Muscle of leg (tissue), 16 donors: ENCODE results near the gene PCDH9. TPM values are rescaled to one million over a fixed set of nuclear protein-coding genes. Genes with fewer than 3 reads are reported as not detected.

Experiments
- DNase-seq: peaks from one replicate; pipeline ENCODE4 v3.0.0; 2013
- H3K27ac ChIP-seq: one replicate; pipeline ENCODE4 v1.5.1; 2013; ENCODE audit warnings: mild to moderate bottlenecking, low read length, control low read depth
- H3K27me3 ChIP-seq: one replicate; pipeline ENCODE4 v1.6.1; 2013; ENCODE audit warnings: low read length; ENCODE audit not compliant: control insufficient read depth, insufficient read depth
- H3K36me3 ChIP-seq: one replicate; pipeline ENCODE4 v1.6.1; 2013; ENCODE audit warnings: low read length; ENCODE audit not compliant: control insufficient read depth, insufficient read depth
- H3K4me1 ChIP-seq: one replicate; pipeline ENCODE4 v1.6.1; 2013; ENCODE audit warnings: low read length; ENCODE audit not compliant: control insufficient read depth, insufficient read depth
- H3K4me3 ChIP-seq: one replicate; pipeline ENCODE4 v1.5.1; 2013; ENCODE audit warnings: low read length, control low read depth
- H3K9me3 ChIP-seq: replicated peaks from 2 replicates; pipeline ENCODE4 v1.6.1; 2013; ENCODE audit warnings: low read depth, low read length; ENCODE audit not compliant: control insufficient read depth
- WGBS: methylation state at CpG from one replicate; pipeline ENCODE4 v1.1.5; 2013; ENCODE audit warnings: missing lambda C conversion rate; ENCODE audit not compliant: insufficient coverage; 5-methylcytosine and 5-hydroxymethylcytosine counted together
- long read RNA-seq, 11 donors: transcript quantifications; one replicate each; lab custom pipeline, GENCODE V29; 2026
- polyA plus RNA-seq, 8 donors: library from polyadenylated mRNA; unstranded; fragments of 120-200 nt; gene quantifications; one replicate each; pipeline versions ENCODE4 v1.2.1 to v1.2.3, GENCODE V29; 2013; ENCODE audit warnings: inconsistent platforms in 1 of 8, low replicate concordance in 1 of 8; ENCODE audit not compliant: insufficient read length in 8 of 8, insufficient read depth in 1 of 8
- total RNA-seq: library from RNA; stranded (reverse); fragments of 120-200 nt; gene quantifications from one replicate; pipeline ENCODE4 v1.2.4, GENCODE V29; 2013

PCDH9 gene
- total RNA-seq (8.3 TPM), polyA plus RNA-seq (1 to 10 TPM; 1.7 to 5.9 (median 2.8) TPM)
- long read RNA-seq, donor 1, result 0 reads
- long read RNA-seq, donor 2, result 0 reads
- long read RNA-seq, donor 3, result 0 reads
- long read RNA-seq, donor 4, result 0 reads
- long read RNA-seq, donor 5, full-length matches to known transcripts, result 3 of 3 reads
- long read RNA-seq, donor 5, partial matches to known transcripts, result 0 of 3 reads
- long read RNA-seq, donor 5, other reads (novel, unspliced or antisense), result 0 of 3 reads
- long read RNA-seq, donor 6, full-length matches to known transcripts, result 1 of 1 reads
- long read RNA-seq, donor 6, partial matches to known transcripts, result 0 of 1 reads
- long read RNA-seq, donor 6, other reads (novel, unspliced or antisense), result 0 of 1 reads
- long read RNA-seq, donor 7, full-length matches to known transcripts, result 1 of 1 reads
- long read RNA-seq, donor 7, partial matches to known transcripts, result 0 of 1 reads
- long read RNA-seq, donor 7, other reads (novel, unspliced or antisense), result 0 of 1 reads
- long read RNA-seq, donor 8, full-length matches to known transcripts, result 2 of 2 reads
- long read RNA-seq, donor 8, partial matches to known transcripts, result 0 of 2 reads
- long read RNA-seq, donor 8, other reads (novel, unspliced or antisense), result 0 of 2 reads
- long read RNA-seq, donor 9, full-length matches to known transcripts, result 1 of 1 reads
- long read RNA-seq, donor 9, partial matches to known transcripts, result 0 of 1 reads
- long read RNA-seq, donor 9, other reads (novel, unspliced or antisense), result 0 of 1 reads
- long read RNA-seq, donor 10, result 0 reads
- long read RNA-seq, donor 11, full-length matches to known transcripts, result 1 of 1 reads
- long read RNA-seq, donor 11, partial matches to known transcripts, result 0 of 1 reads
- long read RNA-seq, donor 11, other reads (novel, unspliced or antisense), result 0 of 1 reads

- peaks cover 5% of the 10 kb centered on the region for H3K36me3 ChIP-seq
- WGBS, result under 1% methylated on average over 17 of the region's 26 CpGs
- H3K9me3 ChIP-seq, result no peaks in the 10 kb centered on the region
- DNase-seq, result no peak
- H3K27ac ChIP-seq, result peak within 1 kb of the TSS; percentile 99
- peak within 1 kb of the TSS; percentile 93 for H3K4me3 ChIP-seq
- H3K4me1 ChIP-seq, result peaks cover 5% of the 10 kb centered on the region
- H3K27me3 ChIP-seq, result no peaks in the 10 kb centered on the region
Observed at GRCh38 chr13:67229481-67230403, at the start of gene PCDH9. PCDH9 (minus strand) TSS chr13:67230336; CDS start chr13:67228440, 1,896 bp downstream.

- Histone ChIP-seq H3K4me3 (no peak overlapping the region), H3K27me3 (no peaks in the 10 kb centered on the region), H3K4me1 (no peaks in the 10 kb centered on the region), H3K27ac (no peak overlapping the region), H3K36me3 (no peaks in the 10 kb centered on the region), H3K9me3 (no peaks in the 10 kb centered on the region)
- WGBS, result no CpG with 5 or more reads among the region's 2 CpGs
- peak; percentile 57 for DNase-seq
Observed at GRCh38 chr13:67278235-67278634, 48.1 kb upstream of the PCDH9 start.

- no CpG with 5 or more reads among the region's 1 CpG for WGBS
- no peak overlapping the region for H3K4me3 ChIP-seq
- no peaks in the 10 kb centered on the region for H3K4me1 ChIP-seq
- no peaks in the 10 kb centered on the region for H3K9me3 ChIP-seq
- H3K36me3 ChIP-seq, result no peaks in the 10 kb centered on the region
- DNase-seq, result no peak
- no peaks in the 10 kb centered on the region for H3K27me3 ChIP-seq
- no peak overlapping the region for H3K27ac ChIP-seq
Observed at GRCh38 chr13:67277581-67277980, 47.4 kb upstream of the PCDH9 start.

GRCh38 chr13:67275351-67275960 lies 45.3 kb upstream of the PCDH9 start:
- no peak for DNase-seq
- Histone ChIP-seq H3K27me3 (no peaks in the 10 kb centered on the region), H3K4me3 (no peak overlapping the region), H3K36me3 (no peaks in the 10 kb centered on the region), H3K27ac (no peak overlapping the region), H3K9me3 (no peaks in the 10 kb centered on the region), H3K4me1 (no peaks in the 10 kb centered on the region)
- 83% methylated on average over 3 of the region's 6 CpGs for WGBS

- no peak overlapping the region for H3K4me3 ChIP-seq
- no CpG with 5 or more reads among the region's 1 CpG for WGBS
- no peaks in the 10 kb centered on the region for H3K4me1 ChIP-seq
- no peak for DNase-seq
- no peaks in the 10 kb centered on the region for H3K36me3 ChIP-seq
- H3K27ac ChIP-seq, result no peak overlapping the region
- H3K9me3 ChIP-seq, result no peaks in the 10 kb centered on the region
- no peaks in the 10 kb centered on the region for H3K27me3 ChIP-seq
Observed at GRCh38 chr13:67273001-67273400, 42.9 kb upstream of the PCDH9 start.

GRCh38 chr13:67267136-67267535 lies 37.0 kb upstream of the PCDH9 start:
- Histone ChIP-seq H3K4me1 (no peaks in the 10 kb centered on the region), H3K27me3 (no peaks in the 10 kb centered on the region), H3K36me3 (no peaks in the 10 kb centered on the region), H3K9me3 (no peaks in the 10 kb centered on the region), H3K4me3 (no peak overlapping the region), H3K27ac (no peak overlapping the region)
- WGBS, result 100% methylated on average over 2 of the region's 4 CpGs
- no peak for DNase-seq

- H3K4me3 ChIP-seq, result no peak overlapping the region
- no peaks in the 10 kb centered on the region for H3K36me3 ChIP-seq
- no CpG with 5 or more reads among the region's 5 CpGs for WGBS
- H3K27me3 ChIP-seq, result no peaks in the 10 kb centered on the region
- no peaks in the 10 kb centered on the region for H3K9me3 ChIP-seq
- no peak for DNase-seq
- no peak overlapping the region for H3K27ac ChIP-seq
- no peaks in the 10 kb centered on the region for H3K4me1 ChIP-seq
Observed at GRCh38 chr13:67259208-67259607, 29.1 kb upstream of the PCDH9 start.

- Histone ChIP-seq H3K4me3 (no peak overlapping the region), H3K36me3 (no peaks in the 10 kb centered on the region), H3K4me1 (no peaks in the 10 kb centered on the region), H3K27ac (no peak overlapping the region), H3K9me3 (no peaks in the 10 kb centered on the region), H3K27me3 (no peaks in the 10 kb centered on the region)
- WGBS, result no CpG with 5 or more reads among the region's 1 CpG
- no peak for DNase-seq
Observed at GRCh38 chr13:67258482-67258881, 28.3 kb upstream of the PCDH9 start.

GRCh38 chr13:67238861-67239260 lies 8.7 kb upstream of the PCDH9 start:
- Histone ChIP-seq H3K36me3 (no peaks in the 10 kb centered on the region), H3K27ac (no peak overlapping the region), H3K27me3 (no peaks in the 10 kb centered on the region), H3K4me1 (no peaks in the 10 kb centered on the region), H3K4me3 (no peak overlapping the region), H3K9me3 (no peaks in the 10 kb centered on the region)
- DNase-seq, result no peak
